Sigmoid colon (tissue), 7 donors: ENCODE data around the gene NEUROG3. TPM values are rescaled to one million over a fixed set of nuclear protein-coding genes. Genes with fewer than 3 reads are reported as not detected.

Source experiments
- DNase-seq: peaks from one replicate; pipeline ENCODE4 v3.0.0-alpha.2; 2019
- H3K27ac ChIP-seq, 4 donors: fragments of 200-600 bp; sonication (generic); one replicate each; pipeline ENCODE4 v1.5.1; 2016 to 2019; ENCODE audit warnings: mild to moderate bottlenecking in 1 of 4
- H3K27me3 ChIP-seq, 3 donors: fragments of 200-600 bp; sonication (generic); one replicate each; pipeline ENCODE4 v1.5.1; 2019; ENCODE audit warnings: mild to moderate bottlenecking in 1 of 3
- H3K36me3 ChIP-seq, 4 donors: fragments of 200-600 bp; sonication (generic); one replicate each; pipeline ENCODE4 v1.5.1; 2016 to 2019
- H3K4me1 ChIP-seq, 4 donors: fragments of 200-600 bp; sonication (generic); one replicate each; pipeline ENCODE4 v1.5.1; 2017 to 2019
- H3K4me3 ChIP-seq, 4 donors: fragments of 200-600 bp; sonication (generic); one replicate each; pipeline ENCODE4 v1.5.1; 2017 to 2019; ENCODE audit warnings: mild to moderate bottlenecking in 2 of 4, moderate library complexity in 1 of 4
- H3K9me3 ChIP-seq, 4 donors: fragments of 200-600 bp in 3 of 4; sonication (generic) in 3 of 4; one replicate each; pipeline versions ENCODE4 v1.5.1 to v1.6.1; 2013 to 2019
- CTCF ChIP-seq, 4 experiments: fragments of 450-650 bp in 3 of 4; fragments of 200-600 bp in 1 of 4; IDR thresholded peaks; one replicate each; pipeline ENCODE4 v1.5.1; 2016 to 2019; ENCODE audit warnings: antibody characterized with exemption in 4 of 4, mild to moderate bottlenecking in 3 of 4, moderate library complexity in 2 of 4
- EP300 ChIP-seq, 4 donors: sonication (generic); formaldehyde crosslinking; IDR thresholded peaks; one replicate each; pipeline ENCODE4 v1.6.1; 2017; ENCODE audit warnings: antibody characterized with exemption in 4 of 4
- POLR2A ChIP-seq, 2 donors: fragments of 450-650 bp; IDR thresholded peaks; one replicate each; pipeline ENCODE4 v1.6.1; 2016; ENCODE audit warnings: antibody characterized with exemption in 2 of 2, mild to moderate bottlenecking in 2 of 2, moderate library complexity in 2 of 2
- POLR2AphosphoS5 ChIP-seq, 4 donors: sonication (generic); formaldehyde crosslinking; IDR thresholded peaks; one replicate each; pipeline ENCODE4 v1.6.1; 2017; ENCODE audit warnings: antibody characterized with exemption in 4 of 4
- WGBS, 2 donors: extraction: QIAGEN DNeasy Blood & Tissue Kit; methylation state at CpG; one replicate each; pipeline ENCODE4 v1.1.7; 2013; 5-methylcytosine and 5-hydroxymethylcytosine counted together
- intact Hi-C: fragments of 100-400 bp; cut with DNase I; formaldehyde crosslinking; loops from one replicate; pipeline ENCODE4 v1.15.1; 2023
- polyA plus RNA-seq, 3 donors: library from polyadenylated mRNA; stranded (reverse); fragments of 200-250 nt; gene quantifications; one replicate each; pipeline ENCODE4 v1.2.3, GENCODE V29; 2013
- total RNA-seq, 4 donors: library from RNA; depleted of rRNA; stranded (reverse); fragments of >200 nt; gene quantifications; one replicate each; pipeline ENCODE4 v1.1.0, GENCODE V29; 2016
- donor health status: healthy with polysubstance abuse.
- donor health status: Bipolar disorder and iron deficiency.
- donor health status: healthy.

The NEUROG3 gene
- total and polyA plus RNA-seq, 7 donors: 1.2 to 1.4 (median 1.3) TPM; not detected in 4

DNA sequence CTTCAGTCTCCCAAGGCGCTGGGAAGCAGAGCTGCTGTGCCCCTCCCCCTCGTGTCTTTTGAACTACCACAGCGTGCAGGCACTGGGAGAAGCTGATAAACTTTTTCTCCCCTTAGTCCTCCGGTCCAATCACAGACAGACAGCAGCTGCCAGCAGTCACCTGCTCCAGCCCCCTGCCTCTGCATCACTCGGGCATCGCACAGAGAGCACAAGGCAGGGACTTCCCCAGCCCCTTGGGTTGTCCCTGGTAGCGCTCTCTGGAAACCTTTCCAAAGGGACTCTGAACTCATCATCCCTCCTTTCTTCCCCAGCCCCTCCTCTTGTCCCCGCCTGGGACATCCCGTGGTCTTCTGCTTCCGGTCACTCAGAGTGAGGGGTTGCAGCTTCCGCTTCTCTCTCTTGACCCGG lies 1.4 kb upstream of the NEUROG3 start:
- intact Hi-C loops: no loop called here
- Histone ChIP-seq H3K27me3 (peaks cover 51 to 100% (median 92%) of the 10 kb centered on the region in 3 donors), H3K4me3 (no peak overlapping the region), H3K4me1 (peaks cover 0 to 25% (median 18%) of the 10 kb centered on the region in 4 donors), H3K27ac (no peak overlapping the region), H3K36me3 (no peaks in the 10 kb centered on the region), H3K9me3 (no peaks in the 10 kb centered on the region)
- TF ChIP-seq CTCF (IDR thresholded peaks at IDR 0.05) (no peak), EP300 (IDR thresholded peaks at IDR 0.05) (no peak), POLR2AphosphoS5 (IDR thresholded peaks at IDR 0.05) (no peak), POLR2A (IDR thresholded peaks at IDR 0.05) (no peak)
- 3 to 5% methylated on average over 12 of the region's 12 CpGs for WGBS, 2 donors
- no peak for DNase-seq

DNA sequence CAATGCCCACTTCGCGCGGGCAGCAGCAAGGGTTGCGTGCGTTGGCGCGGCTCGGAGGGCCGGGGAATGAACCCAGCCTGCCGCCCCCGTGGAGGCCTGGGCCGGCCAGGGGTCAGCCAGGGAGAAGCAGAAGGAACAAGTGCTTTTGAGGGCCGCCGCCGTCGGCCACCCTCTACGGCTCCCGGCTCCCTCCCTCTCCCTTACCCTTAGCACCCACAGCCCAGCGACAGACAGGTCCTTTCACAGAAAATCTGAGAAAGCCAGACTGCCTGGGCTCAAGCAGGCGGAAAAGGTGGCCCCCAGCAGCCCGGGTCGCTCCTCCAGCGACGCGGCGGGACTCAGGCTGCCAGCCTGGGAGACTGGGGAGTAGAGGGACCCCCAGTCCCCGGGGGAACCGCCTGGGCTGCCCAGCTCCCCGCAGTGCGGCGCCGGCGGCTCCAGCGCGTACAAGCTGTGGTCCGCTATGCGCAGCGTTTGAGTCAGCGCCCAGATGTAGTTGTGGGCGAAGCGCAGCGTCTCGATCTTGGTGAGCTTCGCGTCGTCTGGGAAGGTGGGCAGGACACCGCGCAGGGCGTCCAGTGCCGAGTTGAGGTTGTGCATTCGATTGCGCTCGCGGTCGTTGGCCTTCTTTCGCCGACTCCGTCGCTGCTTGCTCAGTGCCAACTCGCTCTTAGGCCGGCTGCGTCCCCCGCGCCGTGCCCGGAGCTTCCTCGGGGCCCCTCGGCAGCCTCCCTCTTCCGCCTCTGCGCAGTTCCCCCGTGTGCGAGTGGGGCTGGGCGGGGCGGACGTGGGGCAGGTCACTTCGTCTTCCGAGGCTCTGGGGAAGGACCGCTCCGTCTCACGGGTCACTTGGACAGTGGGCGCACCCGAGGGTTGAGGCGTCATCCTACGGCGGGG lies 815 bp downstream of the NEUROG3 start:
- no peaks in the 10 kb centered on the region for H3K36me3 ChIP-seq
- H3K4me3 ChIP-seq: peak overlapping the region in 2 of 4 donors; percentile 23 to 30
- H3K9me3 ChIP-seq: no peaks in the 10 kb centered on the region
- TF ChIP-seq CTCF (IDR thresholded peaks at IDR 0.05): no peak
- TF ChIP-seq POLR2A (IDR thresholded peaks at IDR 0.05): no peak
- no peak for TF ChIP-seq POLR2AphosphoS5 (IDR thresholded peaks at IDR 0.05)
- TF ChIP-seq EP300 (IDR thresholded peaks at IDR 0.05): no peak
- H3K27ac ChIP-seq: no peak overlapping the region
- intact Hi-C loops: no loop called here
- peaks cover 52 to 100% (median 92%) of the 10 kb centered on the region in 3 donors for H3K27me3 ChIP-seq
- no peak for DNase-seq
- WGBS, 2 donors: 2 to 12% methylated on average over 85 of the region's 85 CpGs
- H3K4me1 ChIP-seq: peaks cover 0 to 29% (median 18%) of the 10 kb centered on the region in 4 donors

GRCh38 chr10:69571618-69572158 lies 1.5 kb downstream of the NEUROG3 start:
- DNase-seq: no peak
- no peak overlapping the region for H3K27ac ChIP-seq
- peaks cover 52 to 100% (median 93%) of the 10 kb centered on the region in 3 donors for H3K27me3 ChIP-seq
- no peaks in the 10 kb centered on the region for H3K36me3 ChIP-seq
- peaks cover 0 to 29% (median 18%) of the 10 kb centered on the region in 4 donors for H3K4me1 ChIP-seq
- H3K4me3 ChIP-seq: no peak overlapping the region
- 3 to 8% methylated on average over 25 of the region's 25 CpGs for WGBS, 2 donors
- TF ChIP-seq EP300 (IDR thresholded peaks at IDR 0.05) (no peak), CTCF (IDR thresholded peaks at IDR 0.05) (no peak), POLR2AphosphoS5 (IDR thresholded peaks at IDR 0.05) (no peak), POLR2A (IDR thresholded peaks at IDR 0.05) (no peak)
- H3K9me3 ChIP-seq: no peaks in the 10 kb centered on the region
- intact Hi-C loops: no loop called here

DNA sequence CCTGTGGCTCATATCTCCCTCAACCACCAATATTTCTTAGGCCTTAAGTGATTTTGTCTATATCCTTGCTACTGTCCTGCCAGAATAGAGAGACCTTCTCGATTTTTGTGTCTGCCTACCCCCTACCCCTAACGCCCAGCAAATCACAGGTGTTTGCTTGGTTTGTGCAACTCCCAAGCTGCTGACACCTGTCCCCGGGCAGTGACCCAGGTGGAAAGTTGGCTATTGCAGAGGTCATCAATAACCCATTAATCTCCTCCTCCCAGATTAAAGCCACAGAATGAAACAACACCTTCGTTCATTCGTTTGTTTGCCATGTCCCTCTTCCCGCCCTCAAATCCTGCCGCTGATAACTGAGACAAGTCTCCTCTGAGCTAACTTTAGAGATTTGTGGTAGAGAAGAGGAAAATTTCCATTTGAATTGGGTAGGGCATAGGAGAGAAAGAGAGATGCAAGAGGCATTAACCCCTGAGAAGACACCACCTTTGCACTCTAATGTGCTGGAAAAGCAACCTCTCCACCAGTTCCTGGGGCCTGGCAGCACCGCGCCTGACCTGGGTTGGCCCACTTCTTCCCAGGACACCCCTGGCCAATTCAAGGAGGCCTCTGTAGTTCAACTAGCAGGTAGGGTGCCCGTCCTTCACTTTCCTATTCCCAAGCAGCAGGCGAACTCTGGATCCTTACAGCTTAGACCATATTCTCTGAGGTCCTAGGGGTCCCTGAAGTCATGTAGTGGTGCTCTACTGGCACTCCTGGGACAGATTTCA lies 3.0 kb downstream of the NEUROG3 start:
- TF ChIP-seq CTCF (IDR thresholded peaks at IDR 0.05) (no peak), POLR2AphosphoS5 (IDR thresholded peaks at IDR 0.05) (no peak), EP300 (IDR thresholded peaks at IDR 0.05) (no peak), POLR2A (IDR thresholded peaks at IDR 0.05) (no peak)
- H3K9me3 ChIP-seq: no peaks in the 10 kb centered on the region
- no peaks in the 10 kb centered on the region for H3K36me3 ChIP-seq
- H3K27me3 ChIP-seq: peaks cover 50 to 94% (median 79%) of the 10 kb centered on the region in 3 donors
- H3K27ac ChIP-seq: no peak overlapping the region
- no peak overlapping the region for H3K4me3 ChIP-seq
- 6 to 10% methylated on average over 11 of the region's 11 CpGs for WGBS, 2 donors
- DNase-seq: no peak
- intact Hi-C loops: no loop called here
- peaks cover 0 to 29% (median 18%) of the 10 kb centered on the region in 4 donors for H3K4me1 ChIP-seq
